GM10248 (cell line): Measurements from ENCODE around the gene GNG7.

Source experiments
- CTCF ChIA-PET: fragments of 300-600 bp; sonication (Branson Sonifier 250); formaldehyde crosslinking; extraction: SDS; loops from one replicate; lab custom pipeline; 2021; ENCODE audit warnings: antibody characterized with exemption; lab: Yijun Ruan, JAX
- POLR2A ChIA-PET: fragments of 350-650 bp; sonication (Branson Sonifier 250); formaldehyde crosslinking; extraction: SDS; loops from one replicate; lab custom pipeline; 2020; ENCODE audit warnings: antibody characterized with exemption; lab: Yijun Ruan, JAX
- DNase-seq: peaks from one replicate; pipeline ENCODE4 v3.0.0; 2012; ENCODE audit errors: extremely low spot score
- TF ChIP-seq, protein P1 (sequence below): IDR thresholded peaks from 2 replicates; pipeline ENCODE4 v1.5.1; 2012; ENCODE audit warnings: mild to moderate bottlenecking, low read depth; ENCODE audit errors: extremely low read depth, missing control alignments, control extremely low read depth

GNG7 gene

DNA sequence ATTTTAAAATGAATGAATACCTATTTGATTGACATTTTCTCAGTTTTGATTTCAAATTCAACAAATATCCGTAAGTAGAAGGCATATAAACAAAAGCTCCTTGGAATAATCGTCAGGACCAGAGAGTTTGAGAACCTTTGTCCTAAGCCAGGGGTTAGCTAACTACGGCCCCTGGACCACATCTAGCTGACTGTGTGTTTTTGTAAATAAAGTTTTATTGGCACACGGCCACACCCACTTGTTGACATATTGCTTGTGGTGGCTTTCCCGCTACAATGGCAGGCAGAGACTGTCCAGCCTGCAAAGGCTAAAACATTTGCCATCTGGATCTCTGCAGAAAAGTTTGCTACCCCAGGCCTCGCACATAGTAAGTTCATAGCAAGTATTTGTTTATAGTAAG, 83.4 kb downstream of the GNG7 start:
- DNase-seq = no peak
- TF ChIP-seq, protein P1, sequence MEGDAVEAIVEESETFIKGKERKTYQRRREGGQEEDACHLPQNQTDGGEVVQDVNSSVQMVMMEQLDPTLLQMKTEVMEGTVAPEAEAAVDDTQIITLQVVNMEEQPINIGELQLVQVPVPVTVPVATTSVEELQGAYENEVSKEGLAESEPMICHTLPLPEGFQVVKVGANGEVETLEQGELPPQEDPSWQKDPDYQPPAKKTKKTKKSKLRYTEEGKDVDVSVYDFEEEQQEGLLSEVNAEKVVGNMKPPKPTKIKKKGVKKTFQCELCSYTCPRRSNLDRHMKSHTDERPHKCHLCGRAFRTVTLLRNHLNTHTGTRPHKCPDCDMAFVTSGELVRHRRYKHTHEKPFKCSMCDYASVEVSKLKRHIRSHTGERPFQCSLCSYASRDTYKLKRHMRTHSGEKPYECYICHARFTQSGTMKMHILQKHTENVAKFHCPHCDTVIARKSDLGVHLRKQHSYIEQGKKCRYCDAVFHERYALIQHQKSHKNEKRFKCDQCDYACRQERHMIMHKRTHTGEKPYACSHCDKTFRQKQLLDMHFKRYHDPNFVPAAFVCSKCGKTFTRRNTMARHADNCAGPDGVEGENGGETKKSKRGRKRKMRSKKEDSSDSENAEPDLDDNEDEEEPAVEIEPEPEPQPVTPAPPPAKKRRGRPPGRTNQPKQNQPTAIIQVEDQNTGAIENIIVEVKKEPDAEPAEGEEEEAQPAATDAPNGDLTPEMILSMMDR = no peak
- ChIA-PET CTCF (interaction anchor here (0.8 to 13.4 kb wide), 4 partner anchors 8 to 143 kb away, joined by 3 to 109 read pairs (median 58); partner anchors contain the start of gene GADD45B), POLR2A (interaction anchor here (8.6 kb wide), 1 partner anchor 142 kb away, joined by 208 read pairs; the partner anchor contains the start of gene GADD45B)

DNA sequence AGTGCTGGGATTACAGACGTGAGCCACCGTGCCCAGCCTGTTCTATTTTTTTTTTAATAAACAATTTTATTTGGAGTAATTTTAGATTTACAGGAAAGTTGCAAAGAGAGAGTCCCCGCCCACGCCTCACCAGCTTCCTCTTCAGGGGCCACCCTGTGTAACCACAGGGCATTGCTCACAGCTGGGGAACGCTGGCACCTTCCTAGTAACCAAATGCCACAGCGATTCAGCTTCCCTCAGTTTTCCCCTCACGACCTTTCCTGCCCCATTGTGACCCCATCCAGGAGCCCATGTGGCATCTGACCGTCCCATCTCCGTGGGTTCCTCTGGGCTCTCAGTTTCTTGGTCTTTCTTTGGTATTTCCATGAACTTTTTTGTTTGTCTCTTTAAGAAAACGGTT, 83.9 kb downstream of the GNG7 start:
- CTCF ChIA-PET = interaction anchor here (0.8 to 13.4 kb wide), 4 partner anchors 8 to 143 kb away, joined by 3 to 109 read pairs (median 58); partner anchors contain the start of gene GADD45B
- no peak for DNase-seq
- TF ChIP-seq, protein P1 = no peak
- POLR2A ChIA-PET = interaction anchor here (8.6 kb wide), 1 partner anchor 142 kb away, joined by 208 read pairs; the partner anchor contains the start of gene GADD45B

DNA sequence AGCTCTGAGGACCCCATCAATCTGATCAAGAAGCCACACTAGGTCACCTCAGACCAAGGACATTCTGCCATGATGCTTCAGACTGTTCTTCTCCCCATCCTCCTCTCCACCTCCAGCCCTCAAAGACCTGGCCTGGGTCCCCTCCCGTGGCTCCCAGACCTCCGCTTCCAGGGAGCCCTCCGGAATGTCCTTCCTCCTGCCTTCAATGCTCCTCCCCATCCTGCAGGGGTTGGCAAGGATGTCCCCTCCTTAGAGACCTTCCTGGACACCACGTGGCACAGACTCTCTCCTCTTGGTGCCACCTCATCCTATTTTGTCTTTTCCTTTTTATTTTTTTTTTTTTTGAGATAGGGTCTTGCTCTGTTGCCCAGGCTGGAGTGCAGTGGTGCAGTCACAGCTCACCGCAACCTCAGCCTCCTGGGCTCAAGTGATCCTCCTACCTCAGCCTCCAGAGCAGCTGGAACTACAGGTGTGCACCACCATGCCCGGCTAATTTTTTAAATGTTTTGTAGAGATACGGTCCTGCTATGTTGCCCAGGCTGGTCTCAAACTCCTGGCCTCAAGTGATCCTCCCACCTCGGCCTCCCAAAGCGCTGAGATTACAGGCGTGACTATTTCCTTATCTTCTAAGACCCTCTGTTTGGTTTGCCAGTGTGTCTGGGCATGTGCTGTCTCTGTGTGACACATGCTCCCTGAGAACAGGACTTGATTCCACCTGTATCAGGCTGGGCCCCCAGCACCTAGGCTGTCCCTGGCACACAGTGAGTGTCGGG, 84.9 kb downstream of the GNG7 start:
- ChIA-PET CTCF (interaction anchor here (1.4 to 13.4 kb wide), 6 partner anchors 11 to 151 kb away, joined by 4 to 109 read pairs (median 11); partner anchors contain the start of gene GADD45B), POLR2A (interaction anchor here (8.6 kb wide), 1 partner anchor 141 kb away, joined by 208 read pairs; the partner anchor contains the start of gene GADD45B)
- TF ChIP-seq, protein P1 = no peak
- no peak for DNase-seq

DNA sequence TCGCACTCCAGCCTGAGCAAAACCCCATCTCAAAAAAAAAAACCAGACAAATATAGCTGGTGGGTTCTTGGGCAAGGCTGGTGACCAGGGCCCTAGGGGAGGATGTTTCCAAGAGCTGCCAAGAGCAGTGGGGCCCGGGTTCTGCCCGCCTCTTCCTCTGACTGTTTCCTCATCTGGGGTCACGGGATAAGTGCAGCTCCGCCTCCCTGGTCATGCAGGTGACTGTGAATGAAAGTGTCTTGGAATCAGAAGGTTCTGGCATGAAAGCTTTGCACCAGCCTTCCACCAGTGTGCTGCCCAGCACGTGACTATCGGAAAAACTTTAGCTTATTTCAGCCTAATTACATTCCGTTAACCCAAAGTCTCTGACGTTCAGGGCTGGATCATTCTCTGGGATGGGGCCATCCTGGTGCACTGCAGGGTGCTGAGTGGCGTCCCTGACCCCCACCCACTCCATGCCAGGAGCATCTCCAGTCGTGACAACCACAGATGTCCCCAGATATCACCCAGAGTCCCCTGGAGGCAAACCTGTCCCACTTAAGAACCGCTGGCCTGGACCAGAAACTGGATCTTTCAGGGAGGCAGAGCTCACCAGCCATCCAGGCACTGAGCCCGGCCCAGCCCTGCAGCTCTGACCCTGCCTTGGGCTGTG, 85.6 kb downstream of the GNG7 start:
- POLR2A ChIA-PET = interaction anchor here (8.6 kb wide), 1 partner anchor 140 kb away, joined by 208 read pairs; the partner anchor contains the start of gene GADD45B
- CTCF ChIA-PET = interaction anchor here (1.2 to 13.4 kb wide), 6 partner anchors 8 to 150 kb away, joined by 4 to 109 read pairs (median 8); partner anchors contain the start of gene GADD45B
- TF ChIP-seq, protein P1 = no peak
- DNase-seq = no peak

DNA sequence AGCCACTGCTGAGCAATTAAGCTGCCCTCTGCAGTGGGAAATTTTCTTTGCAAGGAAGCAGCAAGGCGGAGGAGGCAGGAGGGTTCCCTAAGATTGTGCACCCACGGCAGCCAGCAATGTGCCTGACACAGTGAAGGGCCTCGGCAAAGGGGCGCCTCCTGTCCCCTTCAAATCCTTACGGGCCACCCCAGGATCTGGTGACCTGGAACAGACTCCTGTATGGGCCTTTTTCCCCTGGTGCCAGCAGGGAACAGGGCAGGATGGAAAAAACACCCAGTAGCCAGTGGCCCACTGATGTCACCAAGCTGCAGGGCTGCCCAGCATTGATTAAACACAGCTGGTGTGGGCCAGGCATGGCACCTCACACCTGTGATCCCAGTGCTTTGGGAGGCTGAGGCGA, 86.7 kb downstream of the GNG7 start:
- CTCF ChIA-PET = interaction anchor here (1.2 to 13.4 kb wide), 5 partner anchors 9 to 149 kb away, joined by 4 to 109 read pairs (median 10); partner anchors contain the start of gene GADD45B
- DNase-seq = no peak
- TF ChIP-seq, protein P1 = no peak
- POLR2A ChIA-PET = interaction anchor here (8.6 kb wide), 1 partner anchor 139 kb away, joined by 208 read pairs; the partner anchor contains the start of gene GADD45B
